Keratinocyte (primary cell): ENCODE data around the gene H3-3A. TPM values are rescaled to one million over a fixed set of nuclear protein-coding genes. Genes with fewer than 3 reads are reported as not detected.

ENCODE experiments used
- DNase-seq: peaks from one replicate; pipeline ENCODE4 v3.0.0-alpha.2; 2011; ENCODE audit warnings: low read depth, missing footprints, low spot score
- FAIRE-seq: peaks from 2 replicates; lab custom pipeline; 2011; peaks lifted over from hg19 to GRCh38; lab: Jason Lieb, UNC
- H2AFZ ChIP-seq: 2 replicates; pipeline ENCODE4 v1.6.0; 2012; ENCODE audit warnings: low read length, control low read depth, inconsistent platforms; ENCODE audit not compliant: control insufficient read depth
- H3K27ac ChIP-seq: 2 replicates; pipeline ENCODE4 v1.5.1; 2011; ENCODE audit warnings: low read length; ENCODE audit not compliant: control insufficient read depth, insufficient read depth
- H3K27me3 ChIP-seq: 3 replicates; pipeline ENCODE4 v1.6.0; 2011; ENCODE audit warnings: low read length; ENCODE audit not compliant: control insufficient read depth, insufficient read depth; ENCODE audit errors: extremely low read depth
- H3K36me3 ChIP-seq, 2 experiments: 2 replicates in 1 of 2; 3 replicates in 1 of 2; pipeline ENCODE4 v1.5.1; 2011; ENCODE audit warnings: low read length in 2 of 2, mild to moderate bottlenecking in 1 of 2; ENCODE audit not compliant: control insufficient read depth in 2 of 2, insufficient read depth in 2 of 2; ENCODE audit errors: extremely low read depth in 1 of 2
- H3K4me1 ChIP-seq: 3 replicates; pipeline ENCODE4 v1.5.1; 2011; ENCODE audit warnings: low read length; ENCODE audit not compliant: control insufficient read depth, insufficient read depth; ENCODE audit errors: extremely low read depth
- H3K4me2 ChIP-seq: 3 replicates; pipeline ENCODE4 v1.6.0; 2011; ENCODE audit warnings: low read depth, low read length; ENCODE audit not compliant: control insufficient read depth, insufficient read depth; ENCODE audit errors: extremely low read depth
- H3K4me3 ChIP-seq, 3 experiments: fragments of 200-600 bp in 1 of 3; sonication (generic) in 1 of 3; 2 replicates in 2 of 3; 3 replicates in 1 of 3; pipeline ENCODE4 v1.5.1; 2011 to 2016; ENCODE audit warnings: low read length in 3 of 3, mild to moderate bottlenecking in 3 of 3, control low read depth in 2 of 3, inconsistent platforms in 1 of 3, low read depth in 1 of 3, mixed read lengths in 1 of 3, mixed run types in 1 of 3, moderate library complexity in 1 of 3; ENCODE audit not compliant: control insufficient read depth in 2 of 3, insufficient read depth in 2 of 3; ENCODE audit errors: extremely low read depth in 1 of 3
- H3K79me2 ChIP-seq: 2 replicates; pipeline ENCODE4 v1.6.0; 2012; ENCODE audit warnings: low read length; ENCODE audit not compliant: control insufficient read depth, insufficient read depth
- H3K9ac ChIP-seq: 3 replicates; pipeline ENCODE4 v1.6.0; 2011; ENCODE audit warnings: low read length; ENCODE audit not compliant: control insufficient read depth, insufficient read depth; ENCODE audit errors: extremely low read depth
- H3K9me1 ChIP-seq: 3 replicates; pipeline ENCODE4 v1.6.0; 2011; ENCODE audit warnings: low read length; ENCODE audit not compliant: control insufficient read depth, insufficient read depth; ENCODE audit errors: extremely low read depth
- H3K9me3 ChIP-seq: 2 replicates; pipeline ENCODE4 v1.5.1; 2012; ENCODE audit warnings: low read depth, low read length; ENCODE audit not compliant: control insufficient read depth
- H4K20me1 ChIP-seq: 3 replicates; pipeline ENCODE4 v1.6.0; 2011; ENCODE audit warnings: low read length; ENCODE audit not compliant: control insufficient read depth, insufficient read depth; ENCODE audit errors: extremely low read depth
- EZH2 ChIP-seq: IDR thresholded peaks from one replicate; pipeline ENCODE4 v1.6.1; 2012; ENCODE audit warnings: inconsistent platforms, mild to moderate bottlenecking, low read length, moderate library complexity
- dilution Hi-C: fragments of 300-500 bp; cut with MboI; formaldehyde crosslinking; loops from one replicate; pipeline ENCODE4 v1.7.0; 2020; ENCODE audit warnings: low sequenced_read_pairs; ENCODE audit not compliant: extremely low pct_ligation_motif_present
- polyA plus RNA-seq, 5 experiments: library from polyadenylated mRNA; depleted of rRNA in 3 of 5; stranded (reverse) in 3 of 5; stranded (forward) in 1 of 5; unstranded in 1 of 5; fragments of >200 nt; gene quantifications; 1 replicate in 1 of 5; 2 replicates in 3 of 5; 3 replicates in 1 of 5; pipeline versions ENCODE4 v1.2.1 to v1.2.3, GENCODE V29; 2011 to 2012; ENCODE audit warnings: missing spikeins in 2 of 5, low read depth in 1 of 5, low replicate concordance in 1 of 5
- TF ChIP-seq, protein P1 (sequence below), 3 experiments: IDR thresholded peaks in 1 of 3; conservative IDR thresholded peaks in 1 of 3; optimal IDR thresholded peaks in 1 of 3; 2 replicates in 2 of 3; 3 replicates in 1 of 3; pipeline versions ENCODE3 to v1.5.1; 2011; ENCODE audit warnings: low read length in 3 of 3, mild to moderate bottlenecking in 3 of 3, moderate library complexity in 2 of 3, control low read depth in 1 of 3, inconsistent platforms in 1 of 3; ENCODE audit not compliant: insufficient read depth in 2 of 3; ENCODE audit errors: extremely low read depth in 1 of 3

H3-3A gene
- polyA plus RNA-seq, 1 donor (not counting 4 experiments of a cell fraction or from before 2014, with no cell fraction given): 291 TPM

DNA sequence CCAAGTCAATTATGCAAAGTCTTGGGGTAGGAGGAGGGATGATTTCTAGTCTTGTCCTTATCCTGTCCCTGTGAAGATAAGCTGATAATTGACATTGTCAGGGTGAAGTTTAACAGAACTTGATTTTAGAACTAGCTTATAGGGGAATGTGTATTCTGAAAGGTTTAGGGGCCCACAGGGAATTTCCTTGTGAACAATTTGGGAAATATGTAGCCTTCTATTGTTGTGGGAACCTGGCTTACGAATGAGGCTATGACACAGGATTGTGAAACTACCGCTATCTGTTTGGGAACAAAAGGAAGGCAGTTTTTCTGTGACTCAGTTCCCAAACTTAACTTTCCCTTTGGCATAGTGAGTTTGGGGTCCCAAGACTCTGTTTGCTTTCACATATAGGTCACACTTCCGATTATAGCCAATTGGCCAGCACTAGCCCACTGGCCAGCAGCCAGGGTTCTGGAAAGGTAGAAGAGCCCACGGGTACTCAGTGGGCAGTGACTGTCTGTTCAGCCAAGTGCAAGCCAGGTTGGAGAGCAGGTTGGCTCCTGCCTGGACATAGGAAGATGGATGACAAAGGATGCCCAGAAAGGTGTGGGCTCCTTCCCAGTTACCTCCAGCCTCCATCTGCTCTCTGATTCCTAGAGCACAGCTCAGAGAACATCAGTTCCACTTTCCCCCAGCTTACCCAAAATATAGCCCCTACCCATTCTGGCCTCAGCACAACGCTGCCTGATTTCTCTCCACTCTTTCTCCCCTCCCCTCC lies 35.5 kb downstream of the H3-3A start:
- Histone ChIP-seq H4K20me1 (no peaks in the 10 kb centered on the region), H3K9ac (peak overlapping the region; percentile 46), H3K79me2 (no peaks in the 10 kb centered on the region), H3K4me1 (peaks cover 44% of the 10 kb centered on the region), H3K36me3 (no peaks in the 10 kb centered on the region), H3K4me2 (peak overlapping the region; percentile 82), H3K9me3 (no peaks in the 10 kb centered on the region), H3K27me3 (no peaks in the 10 kb centered on the region), H3K9me1 (no peaks in the 10 kb centered on the region), H3K4me3 (peak overlapping the region in 2 of 3 experiments; percentile 18 to 29), H3K27ac (peak overlapping the region; percentile 75), H2AFZ (no peak overlapping the region)
- dilution Hi-C loops: no loop called here
- peak; percentile 86 for FAIRE-seq
- no peak for TF ChIP-seq EZH2
- TF ChIP-seq, protein P1, sequence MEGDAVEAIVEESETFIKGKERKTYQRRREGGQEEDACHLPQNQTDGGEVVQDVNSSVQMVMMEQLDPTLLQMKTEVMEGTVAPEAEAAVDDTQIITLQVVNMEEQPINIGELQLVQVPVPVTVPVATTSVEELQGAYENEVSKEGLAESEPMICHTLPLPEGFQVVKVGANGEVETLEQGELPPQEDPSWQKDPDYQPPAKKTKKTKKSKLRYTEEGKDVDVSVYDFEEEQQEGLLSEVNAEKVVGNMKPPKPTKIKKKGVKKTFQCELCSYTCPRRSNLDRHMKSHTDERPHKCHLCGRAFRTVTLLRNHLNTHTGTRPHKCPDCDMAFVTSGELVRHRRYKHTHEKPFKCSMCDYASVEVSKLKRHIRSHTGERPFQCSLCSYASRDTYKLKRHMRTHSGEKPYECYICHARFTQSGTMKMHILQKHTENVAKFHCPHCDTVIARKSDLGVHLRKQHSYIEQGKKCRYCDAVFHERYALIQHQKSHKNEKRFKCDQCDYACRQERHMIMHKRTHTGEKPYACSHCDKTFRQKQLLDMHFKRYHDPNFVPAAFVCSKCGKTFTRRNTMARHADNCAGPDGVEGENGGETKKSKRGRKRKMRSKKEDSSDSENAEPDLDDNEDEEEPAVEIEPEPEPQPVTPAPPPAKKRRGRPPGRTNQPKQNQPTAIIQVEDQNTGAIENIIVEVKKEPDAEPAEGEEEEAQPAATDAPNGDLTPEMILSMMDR (optimal IDR thresholded peaks at IDR 0.05 in 1 of 3, IDR thresholded peaks at IDR 0.05 in 1 of 3, conservative IDR thresholded peaks at IDR 0.05 in 1 of 3; ENCODE audit: extremely low read depth in 1 of 3, insufficient read depth in 2 of 3, low read length in 3 of 3): no peak
- DNase-seq: no peak

DNA sequence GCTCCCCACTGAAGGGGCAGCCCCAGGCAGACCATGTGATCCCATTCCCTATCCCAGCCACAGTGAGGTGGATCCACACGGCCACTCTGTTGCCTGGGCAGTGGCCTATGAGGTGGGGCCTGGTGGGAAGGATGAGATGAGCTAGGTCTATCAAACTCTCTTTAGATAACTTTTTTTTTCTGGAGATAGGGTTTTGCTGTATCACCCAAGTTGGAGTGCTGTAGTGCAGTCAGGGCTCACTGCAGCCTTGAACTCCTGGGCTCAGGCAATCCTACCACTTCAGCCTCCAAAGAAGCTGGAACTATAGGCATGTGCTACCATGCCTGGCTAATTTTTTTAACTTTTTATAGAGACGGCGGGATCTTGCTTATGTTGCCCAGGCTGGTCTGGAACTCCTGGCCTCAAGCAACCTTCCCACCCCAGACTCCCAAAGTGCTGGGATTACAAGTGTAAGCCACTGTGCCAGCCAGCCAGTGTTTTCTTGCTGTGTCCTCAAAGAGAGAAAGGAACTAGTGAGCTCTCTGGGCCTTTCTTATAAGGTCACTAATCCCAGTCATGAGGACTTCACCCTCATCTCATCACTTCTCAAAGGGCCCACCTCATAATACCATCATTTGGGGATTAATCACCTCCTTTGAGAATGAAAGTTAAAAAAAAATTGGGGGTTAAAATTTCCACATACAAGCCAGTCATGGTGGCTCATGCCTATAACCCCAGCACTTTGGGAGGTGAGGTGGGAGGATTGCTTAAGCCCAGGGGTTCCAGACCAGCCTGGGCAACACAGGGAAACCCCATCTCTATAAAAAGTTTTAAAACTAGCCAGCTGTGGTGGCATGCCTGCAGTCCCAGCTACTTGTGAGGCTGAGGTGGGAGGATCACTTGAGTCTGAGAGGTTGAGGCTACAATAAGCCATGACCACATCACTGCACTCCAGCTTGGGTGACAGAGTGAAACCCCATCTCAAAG lies 36.6 kb downstream of the H3-3A start:
- DNase-seq (no peak), FAIRE-seq (peak; percentile 20)
- H2AFZ ChIP-seq: no peak overlapping the region
- dilution Hi-C loops: no loop called here
- H3K9ac ChIP-seq: peak overlapping the region; percentile 18
- no peaks in the 10 kb centered on the region for H3K9me1 ChIP-seq
- no peak overlapping the region for H3K4me3 ChIP-seq
- H3K9me3 ChIP-seq: no peaks in the 10 kb centered on the region
- no peak for TF ChIP-seq EZH2
- TF ChIP-seq, protein P1 (optimal IDR thresholded peaks at IDR 0.05 in 1 of 3, IDR thresholded peaks at IDR 0.05 in 1 of 3, conservative IDR thresholded peaks at IDR 0.05 in 1 of 3; ENCODE audit: extremely low read depth in 1 of 3, insufficient read depth in 2 of 3, low read length in 3 of 3): no peak
- peak overlapping the region; percentile 85 for H3K4me2 ChIP-seq
- H3K27ac ChIP-seq: no peak overlapping the region
- H3K4me1 ChIP-seq: peaks cover 44% of the 10 kb centered on the region
- no peaks in the 10 kb centered on the region for H3K27me3 ChIP-seq
- no peaks in the 10 kb centered on the region for H4K20me1 ChIP-seq
- no peaks in the 10 kb centered on the region for H3K79me2 ChIP-seq
- H3K36me3 ChIP-seq: no peaks in the 10 kb centered on the region
